H9 (cell line): ENCODE measurements around the gene KRTAP1-5. TPM values are rescaled to one million over a fixed set of nuclear protein-coding genes. Genes with fewer than 3 reads are reported as not detected.

Experiments
- DNase-seq: peaks from one replicate; pipeline ENCODE4 v3.0.0-alpha.2; 2017
- H2AFZ ChIP-seq: one replicate; pipeline ENCODE4 v1.6.1; 2013; ENCODE audit warnings: mild to moderate bottlenecking, low read length, control low read depth, moderate library complexity
- H2AK5ac ChIP-seq: 2 replicates; pipeline ENCODE4 v1.6.1; 2013; ENCODE audit warnings: low read length, control low read depth, mixed read lengths; ENCODE audit not compliant: insufficient read length
- H2BK120ac ChIP-seq: one replicate; pipeline ENCODE4 v1.6.1; 2013; ENCODE audit warnings: low read depth, mild to moderate bottlenecking, low read length, control low read depth, inconsistent platforms; ENCODE audit not compliant: poor library complexity, severe bottlenecking
- H2BK12ac ChIP-seq: 2 replicates; pipeline ENCODE4 v1.6.1; 2013; ENCODE audit warnings: low read length, control low read depth, mixed read lengths, low read depth; ENCODE audit not compliant: insufficient read length
- H2BK15ac ChIP-seq: 2 replicates; pipeline ENCODE4 v1.6.1; 2013; ENCODE audit warnings: low read depth, low read length, control low read depth
- H2BK20ac ChIP-seq: one replicate; pipeline ENCODE4 v1.6.1; 2013; ENCODE audit warnings: low read depth, mild to moderate bottlenecking, low read length, control low read depth, inconsistent platforms; ENCODE audit not compliant: poor library complexity, severe bottlenecking
- H2BK5ac ChIP-seq: 2 replicates; pipeline ENCODE4 v1.6.1; 2013; ENCODE audit warnings: low read length, control low read depth, mixed read lengths; ENCODE audit not compliant: insufficient read length
- H3K14ac ChIP-seq: 2 replicates; pipeline ENCODE4 v1.6.1; 2013; ENCODE audit warnings: low read length, control low read depth; ENCODE audit not compliant: insufficient read depth
- H3K18ac ChIP-seq: 2 replicates; pipeline ENCODE4 v1.6.1; 2013; ENCODE audit warnings: low read depth, mild to moderate bottlenecking, mixed read lengths, low read length, control low read depth; ENCODE audit not compliant: insufficient read length
- H3K23ac ChIP-seq: 2 replicates; pipeline ENCODE4 v1.6.1; 2013; ENCODE audit warnings: low read length, control low read depth, mixed read lengths, low read depth; ENCODE audit not compliant: insufficient read length
- H3K23me2 ChIP-seq: 2 replicates; pipeline ENCODE4 v1.6.1; 2013; ENCODE audit warnings: low read depth, mild to moderate bottlenecking, mixed read lengths, low read length, control low read depth; ENCODE audit not compliant: insufficient read length, poor library complexity, severe bottlenecking
- H3K27ac ChIP-seq: 2 replicates; pipeline ENCODE4 v1.5.1; 2013; ENCODE audit warnings: low read length, control low read depth, mixed read lengths, low read depth; ENCODE audit not compliant: insufficient read length
- H3K27me3 ChIP-seq: 2 replicates; pipeline ENCODE4 v1.6.1; 2013; ENCODE audit warnings: low read length, control low read depth, inconsistent platforms; ENCODE audit not compliant: insufficient read depth
- H3K4ac ChIP-seq: 2 replicates; pipeline ENCODE4 v1.6.1; 2013; ENCODE audit warnings: low read depth, mild to moderate bottlenecking, control low read depth, inconsistent platforms, low read length, moderate library complexity
- H3K4me1 ChIP-seq: 2 replicates; pipeline ENCODE4 v1.6.1; 2013; ENCODE audit warnings: low read length, control low read depth, inconsistent platforms; ENCODE audit not compliant: insufficient read depth
- H3K4me2 ChIP-seq: 2 replicates; pipeline ENCODE4 v1.6.1; 2013; ENCODE audit warnings: low read length, control low read depth, mixed read lengths; ENCODE audit not compliant: insufficient read length, insufficient read depth
- H3K56ac ChIP-seq: 2 replicates; pipeline ENCODE4 v1.6.1; 2013; ENCODE audit warnings: low read depth, mild to moderate bottlenecking, mixed read lengths, low read length, control low read depth; ENCODE audit not compliant: insufficient read length
- H3K79me1 ChIP-seq: 2 replicates; pipeline ENCODE4 v1.6.1; 2013; ENCODE audit warnings: low read depth, mild to moderate bottlenecking, moderate library complexity, low read length, control low read depth, inconsistent platforms; ENCODE audit not compliant: insufficient read depth, poor library complexity, severe bottlenecking
- H3K79me2 ChIP-seq: 2 replicates; pipeline ENCODE4 v1.6.1; 2013; ENCODE audit warnings: low read length, control low read depth, inconsistent platforms; ENCODE audit not compliant: insufficient read depth
- H3K9ac ChIP-seq: 2 replicates; pipeline ENCODE4 v1.6.1; 2013; ENCODE audit warnings: low read length, control low read depth, mixed read lengths; ENCODE audit not compliant: insufficient read length; ENCODE audit errors: extremely low read depth
- H3K9me3 ChIP-seq: one replicate; pipeline ENCODE4 v1.6.1; 2013; ENCODE audit warnings: low read depth, low read length, inconsistent platforms; ENCODE audit not compliant: control insufficient read depth
- H3T11ph ChIP-seq: one replicate; pipeline ENCODE4 v1.6.1; 2013; ENCODE audit warnings: mild to moderate bottlenecking, low read length, control low read depth, inconsistent platforms
- H4K20me1 ChIP-seq: one replicate; pipeline ENCODE4 v1.6.1; 2013; ENCODE audit not compliant: control insufficient read depth, insufficient read length, insufficient read depth
- H4K5ac ChIP-seq: 2 replicates; pipeline ENCODE4 v1.6.1; 2013; ENCODE audit warnings: low read depth, mild to moderate bottlenecking, mixed read lengths, low read length, control low read depth; ENCODE audit not compliant: insufficient read length
- H4K8ac ChIP-seq: replicated peaks from 2 replicates; pipeline ENCODE4 v1.6.1; 2013; ENCODE audit warnings: low read length, control low read depth, mixed read lengths, low read depth; ENCODE audit not compliant: insufficient read length
- H4K91ac ChIP-seq: 2 replicates; pipeline ENCODE4 v1.6.1; 2013; ENCODE audit warnings: low read depth, mild to moderate bottlenecking, moderate library complexity, mixed read lengths, low read length, control low read depth; ENCODE audit not compliant: insufficient read length
- H3K27ac Mint-ChIP-seq, 3 experiments: 2 replicates in 2 of 3; 3 replicates in 1 of 3; pipeline ENCODE4 v1.8.0; 2020 to 2021; ENCODE audit warnings: mixed read lengths in 3 of 3, mild to moderate bottlenecking in 1 of 3, moderate library complexity in 1 of 3
- H3K27me3 Mint-ChIP-seq: 2 replicates; pipeline ENCODE4 v1.8.0; 2021; ENCODE audit warnings: low read depth, mild to moderate bottlenecking, moderate library complexity, mixed read lengths
- H3K36me3 Mint-ChIP-seq, 3 experiments: 2 replicates in 2 of 3; 3 replicates in 1 of 3; pipeline ENCODE4 v1.8.0; 2020 to 2021; ENCODE audit warnings: low read depth in 3 of 3, mixed read lengths in 3 of 3; ENCODE audit not compliant: insufficient read depth in 1 of 3
- H3K4me1 Mint-ChIP-seq, 2 experiments: 2 replicates each; pipeline ENCODE4 v1.8.0; 2020; ENCODE audit warnings: mixed read lengths in 2 of 2
- H3K4me3 Mint-ChIP-seq, 2 experiments: 2 replicates in 1 of 2; 3 replicates in 1 of 2; pipeline ENCODE4 v1.8.0; 2020 to 2021; ENCODE audit warnings: mild to moderate bottlenecking in 2 of 2, mixed read lengths in 2 of 2, moderate library complexity in 1 of 2
- H3K9me3 Mint-ChIP-seq, 2 experiments: 2 replicates in 1 of 2; 3 replicates in 1 of 2; pipeline ENCODE4 v1.8.0; 2020; ENCODE audit warnings: mild to moderate bottlenecking in 2 of 2, mixed read lengths in 2 of 2, moderate library complexity in 1 of 2
- CTCF ChIP-seq: fragments of 200-600 bp; sonication (generic); conservative IDR thresholded peaks from 3 replicates; pipeline ENCODE4 v1.8.0; 2021; ENCODE audit warnings: antibody characterized with exemption, mild to moderate bottlenecking
- whole genome bisulfite sequencing: extraction: QIAGEN DNeasy Blood & Tissue Kit; methylation state at CpG from one replicate; pipeline ENCODE4 v1.1.7; 2013; ENCODE audit warnings: missing lambda C conversion rate, low lambda C conversion rate, mixed read lengths; ENCODE audit not compliant: insufficient read length; ENCODE audit errors: extremely low coverage; 5-methylcytosine and 5-hydroxymethylcytosine counted together
- total RNA-seq: library from RNA; stranded (reverse); gene quantifications from 2 replicates; pipeline ENCODE4 v1.2.1, GENCODE V29; 2021

Gene KRTAP1-5
- total RNA-seq, 1 experiment from 2014 or later = not detected

GRCh38 chr17:41016578-41017215 lies 10.3 kb downstream of the KRTAP1-5 start:
- Histone ChIP-seq H3K9ac (no peak overlapping the region), H3T11ph (no peak overlapping the region), H3K14ac (no peak overlapping the region), H2AFZ (no peak overlapping the region), H3K27me3 (no peaks in the 10 kb centered on the region), H4K20me1 (no peaks in the 10 kb centered on the region), H4K5ac (no peak overlapping the region), H3K23me2 (no peaks in the 10 kb centered on the region), H3K79me1 (no peaks in the 10 kb centered on the region), H3K23ac (no peak overlapping the region), H2BK5ac (no peak overlapping the region), H3K4me2 (no peak overlapping the region), H3K18ac (no peak overlapping the region), H3K4ac (no peak overlapping the region), H3K9me3 (no peaks in the 10 kb centered on the region), H2AK5ac (no peak overlapping the region), H3K79me2 (no peaks in the 10 kb centered on the region), H3K56ac (no peak overlapping the region), H4K8ac (no peak overlapping the region), H2BK15ac (no peak overlapping the region), H2BK120ac (no peak overlapping the region), H2BK20ac (no peak overlapping the region), H3K4me1 (no peaks in the 10 kb centered on the region), H3K27ac (no peak overlapping the region), H4K91ac (no peak overlapping the region), H2BK12ac (no peak overlapping the region)
- H3K27me3 Mint-ChIP-seq = no peaks in the 10 kb centered on the region
- no peaks in the 10 kb centered on the region for H3K36me3 Mint-ChIP-seq
- DNase-seq = no peak
- H3K27ac Mint-ChIP-seq = no peak overlapping the region
- TF ChIP-seq CTCF = no peak
- WGBS = no CpG with 5 or more reads among the region's 13 CpGs
- H3K4me1 Mint-ChIP-seq = peaks cover 0 to 2% of the 10 kb centered on the region in 2 experiments; a peak in 1 of 4 replicates
- H3K9me3 Mint-ChIP-seq = no peaks in the 10 kb centered on the region
- no peak overlapping the region for H3K4me3 Mint-ChIP-seq
